GM12878 (cell line): Measurements from ENCODE around the gene TTLL10. TPM values are rescaled to one million over a fixed set of nuclear protein-coding genes. Genes with fewer than 3 reads are reported as not detected.

Source experiments
- BCLAF1 ChIP-seq: fragments of 450-650 bp; IDR thresholded peaks from 2 replicates; pipeline ENCODE4 v1.6.1; 2017; ENCODE audit warnings: antibody characterized with exemption, mild to moderate bottlenecking, moderate library complexity
- BHLHE40 ChIP-seq, 2 experiments: fragments of 450-650 bp in 1 of 2; IDR thresholded peaks; 2 replicates each; pipeline ENCODE4 v1.6.1; 2011 to 2017; ENCODE audit warnings: low read depth in 2 of 2, borderline replicate concordance in 1 of 2, improper control_type of control experiment in 1 of 2, low read length in 1 of 2, mild to moderate bottlenecking in 1 of 2
- CHD1 ChIP-seq: IDR thresholded peaks from 2 replicates; pipeline ENCODE4 v1.6.1; 2012; ENCODE audit warnings: low read depth, low read length, improper control_type of control experiment
- MTA3 ChIP-seq: IDR thresholded peaks from 2 replicates; pipeline ENCODE4 v1.6.1; 2012; ENCODE audit warnings: low read length, inconsistent platforms, borderline replicate concordance
- MXI1 ChIP-seq: fragments of 150-350 bp; IDR thresholded peaks from 2 replicates; pipeline ENCODE4 v1.6.1; 2011; ENCODE audit warnings: low read depth, mild to moderate bottlenecking, inconsistent platforms, low read length, improper control_type of control experiment
- SPI1 ChIP-seq: IDR thresholded peaks from 2 replicates; pipeline ENCODE4 v1.6.1; 2011; ENCODE audit warnings: low read depth, mild to moderate bottlenecking, low read length, moderate library complexity, borderline replicate concordance; ENCODE audit not compliant: insufficient read depth
- SREBF2 ChIP-seq: IDR thresholded peaks from 2 replicates; pipeline ENCODE4 v1.6.1; 2012; ENCODE audit warnings: mild to moderate bottlenecking, low read length
- ZBTB40 ChIP-seq: fragments of 450-650 bp; IDR thresholded peaks from 2 replicates; pipeline ENCODE4 v1.6.1; 2016; ENCODE audit warnings: mild to moderate bottlenecking, moderate library complexity, borderline replicate concordance
- polyA plus RNA-seq, 11 experiments: library from polyadenylated mRNA; depleted of rRNA in 4 of 11; unstranded in 6 of 11; stranded (reverse) in 5 of 11; fragments of >200 nt; fragmentation: Nextera tagmentation in 4 of 11; fragmentation: Illumina TruSeq in 1 of 11; extraction: Ambion mirVana in 4 of 11; extraction: Trizol in 1 of 11; gene quantifications; 1 replicate in 1 of 11; 2 replicates in 10 of 11; pipeline versions ENCODE4 v1.2.1 to v1.2.3, GENCODE V29; 2011 to 2016; ENCODE audit warnings: inconsistent platforms in 2 of 11, missing spikeins in 2 of 11, low read depth in 1 of 11
- total RNA-seq, 4 experiments: library from RNA; depleted of rRNA in 3 of 4; stranded (reverse); fragments of >200 nt in 3 of 4; fragmentation: Illumina TruSeq in 1 of 4; extraction: Trizol in 1 of 4; gene quantifications; 2 replicates each; pipeline versions ENCODE4 v1.2.1 to v1.2.3, GENCODE V29; 2013 to 2021

The TTLL10 gene
- total and polyA plus RNA-seq, 10 of the 15 experiments (the other 5 are each of a cell fraction or from before 2014, with no cell fraction given), result not detected

GRCh38 chr1:1197188-1197500 is 23.5 kb downstream of the TTLL10 start (continued):
- TF ChIP-seq ZBTB40 (no peak), SPI1 (no peak), SREBF2 (no peak), MXI1 (no peak), BCLAF1 (no peak), BHLHE40 (IDR thresholded peaks at IDR 0.05; ENCODE audit: borderline replicate concordance in 1 of 2, low read depth in 2 of 2, low read length in 1 of 2) (no peak), CHD1 (no peak), MTA3 (no peak)
